ENCODE measurements around the gene NLRC5.
"Not testable (repeated sequence)": the region's sequence is repeated elsewhere in the genome, so short reads cannot be mapped to it uniquely, and the experiment has no call there.

NLRC5 gene

DNA sequence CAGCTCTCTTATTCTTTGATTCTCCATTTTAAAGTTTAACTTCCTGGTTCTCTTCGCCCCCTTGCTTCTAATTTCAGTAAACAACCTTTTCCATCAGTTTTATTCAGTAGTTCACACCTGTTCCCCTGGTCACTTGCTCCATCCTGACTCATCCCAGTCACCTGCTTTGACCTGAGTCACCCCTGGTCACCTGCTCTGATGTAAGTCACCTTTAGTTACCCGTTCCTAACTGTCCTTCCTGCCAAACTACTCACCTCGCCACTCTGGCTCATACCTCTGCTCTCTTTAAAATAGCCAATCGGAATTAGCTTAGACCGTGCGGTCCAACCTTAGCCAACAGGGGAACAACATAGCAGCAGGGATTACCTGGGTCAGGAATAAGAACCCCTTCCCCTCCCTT, 4.7 kb upstream of the NLRC5 start:
- DNase-seq (ENCODE audit: low read depth) = no peak

DNA sequence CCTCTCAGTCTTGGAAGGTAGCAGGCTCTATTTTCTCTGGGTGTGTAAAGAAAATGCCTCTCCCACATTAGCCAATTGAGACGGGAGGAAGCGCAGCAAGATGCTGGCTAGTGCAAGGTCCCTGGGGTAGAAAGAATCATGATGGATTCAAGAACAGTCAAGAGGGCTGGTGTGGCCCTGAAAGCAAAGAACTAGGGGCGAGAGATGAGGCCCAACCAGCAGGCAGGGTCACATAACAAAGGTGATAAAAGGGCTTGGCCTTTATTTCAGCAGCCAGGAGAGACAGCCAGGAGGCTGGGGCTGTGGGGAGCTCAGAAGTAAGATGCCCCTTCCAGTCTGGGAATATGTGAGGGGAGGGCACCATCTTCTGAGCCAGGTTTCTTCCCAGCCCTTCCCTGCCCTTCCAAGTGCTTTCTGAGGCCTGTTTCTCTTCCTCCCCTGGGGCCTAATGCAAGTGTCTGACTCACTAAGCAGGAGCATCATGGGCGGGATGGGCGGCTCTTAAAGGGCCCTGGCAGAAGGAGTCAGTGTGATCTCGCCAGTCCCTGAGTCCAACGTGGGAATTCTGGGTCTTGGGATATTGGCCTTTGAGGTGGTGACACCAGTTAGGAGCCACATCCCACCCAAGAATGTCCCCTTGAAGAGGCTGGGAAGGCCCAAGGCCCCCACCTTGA, 3.9 kb upstream of the NLRC5 start:
- DNase-seq (ENCODE audit: low read depth) = peak; percentile 88

DNA sequence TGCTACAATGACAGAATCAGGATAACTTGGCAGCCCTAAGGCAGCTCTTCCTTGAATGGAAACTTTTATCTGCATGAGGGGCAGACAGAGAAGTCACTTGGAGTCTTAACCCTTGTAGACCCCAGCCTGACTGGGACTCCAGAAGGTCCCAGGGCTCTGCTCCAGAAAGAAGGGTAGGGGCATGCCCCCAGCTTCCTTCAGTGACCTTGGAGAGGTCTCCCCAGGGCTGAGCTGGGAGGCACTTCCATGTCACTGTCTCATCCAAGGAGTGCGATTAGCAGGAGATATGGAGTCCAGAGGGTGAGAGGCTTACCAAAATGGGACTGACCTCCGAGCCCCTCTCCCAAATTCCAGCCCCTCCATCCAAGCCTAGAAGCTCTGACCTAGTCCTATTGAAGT, 3.4 kb upstream of the NLRC5 start:
- no peak for DNase-seq (ENCODE audit: low read depth)

DNA sequence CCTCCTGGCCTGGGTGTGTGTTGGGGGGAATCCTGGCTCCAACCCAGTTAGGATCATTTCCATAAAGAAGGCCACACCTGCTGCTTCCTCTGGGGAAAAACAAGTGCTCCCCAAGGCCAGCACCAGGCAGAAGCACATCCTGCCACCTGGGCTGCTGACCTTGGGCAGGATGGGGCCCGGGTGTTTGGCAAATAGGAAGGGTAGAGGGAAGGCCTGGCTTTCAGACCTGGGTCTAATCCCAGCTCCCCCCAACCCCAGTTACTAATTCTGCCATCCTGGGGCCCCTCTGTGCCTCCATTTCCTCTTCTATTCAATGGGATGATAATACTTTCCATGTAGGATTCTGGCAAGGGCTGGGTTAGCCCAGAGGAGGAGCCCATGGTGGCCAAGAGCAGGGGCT, 3.0 kb upstream of the NLRC5 start:
- DNase-seq (ENCODE audit: low read depth) = no peak

DNA sequence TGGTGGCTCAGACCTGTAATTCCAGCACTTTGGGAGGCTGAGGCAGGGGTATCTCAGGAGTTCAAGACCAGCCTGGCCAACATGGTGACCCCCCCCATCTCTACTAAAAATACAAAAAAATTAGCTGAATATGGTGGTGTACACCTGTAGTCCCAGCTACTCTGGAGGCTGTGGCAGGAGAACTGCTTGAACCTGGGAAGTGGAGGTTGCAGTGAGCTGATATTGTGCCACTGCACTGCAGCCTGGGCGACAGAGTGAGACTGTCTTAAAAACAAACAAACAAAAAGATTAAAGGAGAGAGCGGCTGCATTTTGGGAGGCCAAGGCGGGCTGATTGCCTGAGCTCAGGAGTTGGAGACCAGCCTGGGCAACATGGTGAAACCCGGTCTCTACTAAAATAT, 2.4 kb upstream of the NLRC5 start:
- not testable (repeated sequence) for DNase-seq (ENCODE audit: low read depth)

DNA sequence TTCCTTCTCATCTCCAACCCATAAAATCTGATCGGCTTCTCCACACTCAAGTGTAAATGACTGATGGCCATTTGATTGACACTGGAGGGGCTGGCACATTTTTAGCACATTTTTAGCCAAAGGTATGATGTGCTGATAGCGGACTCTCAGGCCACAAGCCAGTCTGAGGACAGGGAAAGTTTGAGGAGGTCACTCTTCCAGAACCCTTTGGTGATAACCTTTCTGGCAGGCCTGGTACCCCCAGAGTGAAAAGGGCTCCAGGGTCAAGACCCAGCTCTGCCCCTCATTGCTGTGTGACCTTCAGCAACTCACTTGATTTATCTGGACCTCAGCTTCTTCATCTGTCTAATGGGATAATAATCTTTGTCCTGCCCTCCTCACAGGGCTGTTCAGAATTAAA, 1.7 kb upstream of the NLRC5 start:
- DNase-seq (ENCODE audit: low read depth) = no peak

DNA sequence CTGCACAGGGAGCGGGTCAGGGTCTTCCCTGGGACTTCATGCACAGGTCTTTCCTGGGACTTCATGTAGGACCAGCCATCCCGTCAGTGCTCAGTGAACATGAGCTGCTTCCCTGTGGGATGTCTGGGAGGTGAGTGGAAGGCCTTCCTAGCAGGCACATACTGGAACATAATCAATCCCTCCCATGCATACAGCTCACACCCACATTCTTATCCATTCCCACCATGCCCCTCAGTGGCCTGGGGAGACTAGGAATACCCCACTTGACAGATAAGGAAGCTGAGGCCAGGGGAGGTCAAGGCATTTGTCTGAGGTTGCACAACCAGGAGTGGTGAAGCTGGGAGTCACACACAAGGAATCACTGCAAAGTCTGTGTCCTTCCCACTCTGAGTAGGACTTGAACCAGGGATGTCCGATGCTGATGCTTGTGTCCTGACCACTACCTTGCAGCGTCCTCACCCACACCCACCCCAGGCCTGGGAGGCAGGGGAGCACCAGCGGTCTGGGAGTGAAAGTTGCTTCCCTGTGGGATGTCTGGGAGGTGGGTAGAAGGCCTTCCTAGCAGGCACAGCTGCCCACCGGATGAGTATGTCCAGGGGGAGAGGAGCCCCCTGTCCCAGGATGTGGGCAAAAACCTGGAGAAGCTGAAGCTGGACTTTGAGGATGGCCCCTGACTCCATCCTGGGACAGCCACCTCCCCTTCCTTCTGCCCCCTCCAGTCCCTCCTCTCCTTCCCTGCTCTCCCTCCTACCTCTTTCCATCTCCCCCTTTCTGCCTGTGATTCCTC, 1.0 kb upstream of the NLRC5 start:
- DNase-seq (ENCODE audit: low read depth) = peak; percentile 51

DNA sequence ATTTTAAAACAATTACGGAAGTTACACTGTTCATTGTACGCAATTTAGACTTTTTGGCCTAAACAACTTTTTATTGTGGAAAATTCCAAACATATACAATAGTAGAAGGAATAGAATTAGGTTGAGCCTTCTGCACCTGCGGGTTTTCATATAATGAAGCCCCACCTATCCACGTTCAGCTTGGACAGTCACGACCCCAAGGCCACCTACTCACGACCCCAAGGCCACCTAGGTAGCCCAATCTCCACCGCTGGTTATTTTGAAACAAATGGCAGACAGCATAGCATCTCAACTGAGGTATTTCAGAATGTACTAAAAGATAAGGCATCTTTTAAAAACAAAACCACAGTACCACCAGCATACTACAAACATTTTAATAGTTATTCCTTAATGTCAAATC, 631 bp downstream of the NLRC5 start:
- DNase-seq (ENCODE audit: low read depth) = no peak

DNA sequence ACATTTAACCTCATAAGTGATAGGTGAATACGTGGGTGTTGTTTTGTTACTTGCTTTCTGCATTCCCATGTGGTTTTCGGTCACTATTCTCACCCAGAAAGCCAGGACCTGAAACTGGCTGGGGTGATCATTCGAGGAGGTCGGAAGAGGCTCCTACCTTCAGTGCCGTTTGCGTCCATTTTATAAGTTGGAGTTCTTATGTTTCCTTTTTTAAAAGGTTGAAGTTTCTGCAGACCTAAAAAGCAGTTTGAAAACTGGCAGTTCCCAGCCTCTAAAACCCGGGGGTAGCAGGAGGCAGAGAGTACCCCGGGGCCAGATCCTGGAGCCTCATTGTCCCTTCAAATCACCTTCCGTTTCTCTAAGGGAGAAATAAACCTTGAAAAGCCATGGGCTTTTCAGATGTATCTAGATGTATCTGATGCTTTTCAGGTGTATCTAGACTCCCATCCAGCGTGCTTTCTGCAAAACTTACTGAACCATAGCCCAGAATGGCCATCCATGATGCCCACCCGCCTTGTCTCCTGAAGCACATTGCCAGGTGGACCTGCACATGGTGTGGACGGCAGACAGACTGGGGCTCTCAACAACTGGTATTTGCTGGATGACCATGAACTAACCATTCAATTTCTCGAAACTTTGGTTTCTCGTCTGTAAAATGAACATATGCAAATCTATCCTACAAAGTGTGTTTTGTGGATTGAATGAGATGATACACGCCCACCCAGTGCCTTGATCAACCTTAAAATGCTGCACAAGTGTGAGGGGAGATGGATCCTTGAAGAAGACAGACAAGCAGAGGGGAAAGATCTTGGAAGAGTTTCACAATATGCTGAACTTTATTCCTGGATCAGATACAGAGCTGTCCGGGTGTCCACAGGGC, 1.3 kb downstream of the NLRC5 start:
- no peak for DNase-seq (ENCODE audit: low read depth)

DNA sequence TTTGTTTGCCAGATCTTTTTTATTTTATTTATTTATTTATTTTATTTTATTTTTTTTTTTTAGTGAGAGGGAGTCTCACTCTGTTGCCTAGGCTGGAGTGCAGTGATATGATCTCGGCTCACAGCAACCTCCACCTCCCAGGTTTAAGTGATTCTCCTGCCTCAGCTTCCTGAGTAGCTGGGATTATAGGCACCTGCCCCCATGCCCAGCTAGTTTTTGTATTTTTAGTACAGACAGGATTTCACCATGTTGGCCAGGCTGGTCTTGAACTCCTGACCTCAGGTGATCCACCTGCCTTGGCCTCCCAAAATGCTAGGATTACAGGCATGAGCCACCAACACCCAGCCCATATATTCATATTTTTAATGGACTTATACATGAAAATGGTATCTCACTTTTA, 3.1 kb downstream of the NLRC5 start:
- DNase-seq (ENCODE audit: low read depth) = not testable (repeated sequence)

DNA sequence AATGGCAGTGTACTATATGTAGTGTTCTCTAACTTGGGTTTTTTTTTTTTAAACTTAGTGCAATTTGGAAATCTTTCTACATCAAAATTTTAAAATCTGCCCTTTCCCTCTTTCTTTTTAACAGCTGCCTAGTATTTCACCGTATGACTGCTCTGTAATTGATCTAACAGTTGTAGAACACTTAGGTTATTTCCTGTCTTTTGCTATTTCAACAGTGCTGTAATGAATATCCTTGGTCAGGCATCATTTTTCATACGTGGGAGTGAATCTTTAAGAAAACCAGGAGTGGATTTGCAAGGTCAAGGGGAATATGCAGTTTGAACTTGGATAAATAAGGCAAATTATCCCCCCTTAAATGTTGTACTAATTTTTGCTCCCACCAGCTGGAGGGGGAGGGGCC, 3.8 kb downstream of the NLRC5 start:
- DNase-seq (ENCODE audit: low read depth) = no peak

DNA sequence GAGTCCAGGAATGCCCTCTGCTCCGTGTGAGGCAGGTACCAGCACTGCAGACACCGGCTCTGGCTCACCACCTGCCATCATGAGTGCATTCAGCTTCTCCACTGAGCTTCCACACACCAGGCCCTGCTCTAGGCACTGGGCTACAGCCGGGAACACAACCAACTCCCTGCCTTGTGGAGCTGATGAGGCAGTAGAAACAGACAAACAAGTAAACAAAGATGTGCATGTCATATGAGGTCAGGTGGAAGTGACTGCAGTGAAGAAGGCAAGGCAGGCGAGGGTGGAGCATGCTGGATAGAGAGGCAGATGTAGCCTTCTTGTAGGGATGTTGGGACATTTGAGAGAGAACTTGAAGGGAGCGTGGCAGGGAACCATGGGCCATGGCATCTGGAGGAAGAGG, 5.0 kb downstream of the NLRC5 start:
- no peak for DNase-seq (ENCODE audit: low read depth)

DNA sequence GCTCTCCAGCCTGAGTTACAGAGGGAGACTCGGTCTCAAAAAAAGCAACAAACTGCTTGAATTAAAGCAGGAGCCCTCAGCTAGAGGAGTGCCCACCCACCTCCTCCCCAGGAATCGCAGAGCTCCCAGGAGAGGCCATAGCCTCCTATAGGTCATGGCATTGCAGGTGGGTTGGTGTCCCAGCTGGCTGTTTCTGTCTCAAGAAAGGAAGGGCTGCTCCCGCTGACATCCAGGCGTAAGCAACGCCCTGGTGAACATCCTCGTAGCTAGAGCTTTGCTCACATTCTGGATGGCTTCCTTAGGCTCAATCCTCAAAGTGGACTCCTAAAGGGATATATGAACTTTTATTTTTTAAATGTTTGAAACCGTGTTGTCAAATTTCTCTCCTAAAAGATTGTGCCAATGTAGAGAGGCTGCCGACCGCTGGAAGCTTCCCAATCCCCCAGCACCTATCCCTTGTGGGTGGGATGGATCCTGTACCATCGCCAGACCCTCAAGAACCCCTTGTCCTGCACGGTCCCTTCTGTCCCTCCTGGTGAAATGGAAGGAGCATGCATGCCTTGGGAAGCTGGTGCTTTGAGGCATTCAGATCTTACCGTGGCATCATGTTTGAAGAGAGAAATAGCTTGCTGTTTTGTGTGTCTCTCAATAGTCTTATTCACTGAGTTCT, 5.9 kb downstream of the NLRC5 start:
- no peak for DNase-seq (ENCODE audit: low read depth)

DNA sequence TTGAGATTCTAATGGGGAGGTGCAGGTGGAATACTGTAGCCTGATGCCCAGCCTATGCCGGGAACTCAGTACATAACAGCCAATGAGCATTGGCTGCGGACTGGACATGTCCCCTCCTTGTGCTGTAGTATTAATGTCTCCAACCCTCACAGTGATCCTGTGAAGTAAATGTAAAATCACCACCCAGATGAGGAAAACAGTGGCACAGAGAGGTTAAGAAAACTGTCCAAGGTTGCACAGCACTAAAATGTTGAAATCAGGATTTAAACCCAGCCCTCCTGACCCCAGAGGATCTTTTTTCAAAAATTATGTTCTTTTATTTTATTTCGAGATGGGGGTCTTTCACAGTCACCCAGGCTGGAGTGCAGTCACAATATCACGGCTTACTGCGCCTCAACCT, 7.9 kb downstream of the NLRC5 start:
- DNase-seq (ENCODE audit: low read depth) = no peak

DNA sequence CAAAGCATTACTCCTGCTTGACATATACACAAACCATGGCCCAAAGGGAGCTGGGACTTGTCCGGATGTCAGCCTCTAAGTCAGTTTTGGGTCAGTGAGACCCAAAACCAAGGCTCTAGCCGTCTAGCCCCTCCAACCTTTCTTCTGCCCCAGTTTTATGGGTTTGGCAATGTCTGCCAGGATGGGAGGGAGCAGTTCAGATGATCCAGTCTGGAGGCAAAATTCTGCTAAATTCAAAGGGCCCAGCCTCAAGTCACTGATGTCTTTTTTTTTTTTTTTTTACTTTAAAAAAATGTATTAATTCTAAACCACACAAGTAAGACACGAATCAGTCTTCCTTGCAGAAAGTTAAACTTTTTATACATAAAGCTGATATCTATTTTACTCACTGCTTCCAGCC, 8.6 kb downstream of the NLRC5 start:
- DNase-seq (ENCODE audit: low read depth) = no peak

DNA sequence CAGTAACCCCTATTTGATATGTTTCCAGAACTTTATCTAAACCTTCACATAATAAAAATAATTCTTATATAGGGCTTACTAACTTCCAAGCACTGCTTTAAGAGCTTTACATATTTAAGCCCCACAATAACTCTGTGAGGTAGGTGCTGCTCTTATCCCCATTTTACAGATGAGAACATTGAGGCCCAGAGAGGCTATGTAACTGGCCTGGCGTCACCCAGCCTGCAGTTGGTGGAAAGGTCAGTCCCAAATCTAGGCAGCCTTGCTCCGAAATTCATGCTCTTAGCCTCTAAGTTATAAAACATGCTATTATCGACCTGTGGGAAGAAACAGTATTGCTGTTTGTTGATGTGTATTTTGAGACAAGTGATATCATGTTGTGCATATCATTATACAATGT, 9.0 kb downstream of the NLRC5 start:
- DNase-seq (ENCODE audit: low read depth) = no peak

DNA sequence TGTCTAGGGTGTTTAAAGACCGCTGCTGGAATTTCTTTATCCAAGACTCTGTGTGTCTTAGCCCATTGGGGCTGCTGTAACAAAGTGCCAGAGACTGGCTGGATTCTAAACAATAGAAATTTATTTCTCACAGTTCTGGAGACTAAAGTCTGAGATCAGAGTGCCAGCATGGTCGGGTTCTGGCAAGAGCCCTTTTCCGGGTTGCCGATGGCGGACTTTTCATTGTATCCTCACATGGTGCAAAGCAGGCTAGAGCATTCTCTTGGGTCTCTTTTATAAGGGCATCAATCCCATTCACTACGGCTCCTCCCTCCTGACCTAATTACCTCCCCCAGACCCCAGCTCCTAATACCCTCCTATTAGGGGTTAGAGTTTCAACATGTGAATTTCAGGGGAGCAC, 9.5 kb downstream of the NLRC5 start:
- DNase-seq (ENCODE audit: low read depth) = no peak

DNA sequence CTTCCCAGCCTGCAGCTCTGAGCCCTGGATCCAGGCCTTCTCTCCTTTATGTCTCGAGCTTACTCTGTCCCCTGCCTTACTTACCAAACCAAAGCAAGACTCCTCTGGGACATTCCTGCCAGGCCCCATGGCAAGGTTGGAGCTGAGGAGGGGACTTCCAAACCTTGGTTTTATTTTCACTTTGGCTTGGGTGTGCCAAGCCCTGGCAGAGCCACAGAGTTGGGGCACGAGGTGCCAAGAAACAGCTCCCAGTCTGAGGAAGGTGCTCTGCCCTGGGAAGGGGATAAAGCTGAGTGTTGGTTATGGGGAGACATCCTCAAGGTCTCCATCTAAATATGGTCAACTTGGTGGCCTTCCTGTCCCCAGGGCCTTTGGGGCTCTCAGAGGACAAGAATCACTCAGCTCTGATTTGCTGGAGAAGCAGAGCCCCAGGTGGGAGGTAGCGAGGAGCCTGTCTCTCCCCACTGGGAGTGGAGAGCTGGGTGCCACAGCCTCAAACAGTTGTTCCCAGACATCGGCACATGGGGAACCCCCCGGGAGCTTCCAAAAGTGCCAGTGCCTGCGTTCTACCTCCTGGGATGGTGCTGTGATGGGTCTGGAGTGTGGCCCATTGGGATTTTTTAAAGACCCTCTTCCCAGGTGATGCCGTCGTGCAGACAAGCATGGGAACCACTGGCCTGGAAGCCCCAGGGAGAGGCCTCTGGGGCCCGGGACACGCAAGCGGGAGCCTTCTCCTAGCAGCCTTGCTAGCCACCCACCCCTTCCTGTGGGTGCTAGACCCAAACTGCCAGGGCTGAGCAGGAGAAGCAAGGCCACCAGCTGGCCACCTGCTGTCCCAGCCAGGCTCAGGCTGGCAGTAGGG, 10.3 kb downstream of the NLRC5 start:
- DNase-seq (ENCODE audit: low read depth) = no peak

DNA sequence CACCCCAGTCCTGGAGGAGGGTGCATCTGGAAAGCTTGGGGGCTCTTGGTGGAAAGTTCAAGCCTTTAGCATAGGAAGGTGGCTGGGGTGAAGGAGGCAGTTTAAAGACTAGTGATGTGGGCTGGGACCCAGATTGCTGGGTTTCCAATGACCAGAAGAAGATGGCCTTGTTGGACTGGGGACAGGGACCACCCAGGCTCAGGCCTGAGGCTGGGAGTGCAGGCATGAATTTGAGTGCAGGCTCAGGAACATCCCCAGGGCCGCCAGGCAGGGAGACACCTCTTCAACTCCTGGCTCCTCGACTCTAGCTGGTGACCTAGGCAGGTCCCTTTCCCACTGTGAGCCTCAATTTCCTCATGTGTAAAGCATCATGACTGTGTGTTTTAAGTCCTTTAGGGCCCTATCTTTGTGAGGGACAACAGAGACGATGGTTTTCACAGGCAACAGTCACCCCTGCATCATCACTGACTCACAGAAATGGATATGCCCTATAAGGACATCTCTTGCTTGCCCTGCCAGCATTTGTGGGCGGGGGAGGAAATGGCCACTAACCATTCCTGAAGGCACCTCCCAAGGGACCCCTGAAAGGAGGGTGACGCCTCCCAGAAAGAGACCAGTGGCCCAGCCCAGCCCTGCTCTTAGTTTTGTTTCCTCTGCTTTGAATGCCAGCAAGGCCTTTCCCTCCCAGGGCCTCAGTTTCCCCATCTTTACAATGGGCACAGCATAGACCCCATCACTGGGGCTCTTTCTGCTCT, 11.1 kb downstream of the NLRC5 start:
- peak; percentile 98 for DNase-seq (ENCODE audit: low read depth)

DNA sequence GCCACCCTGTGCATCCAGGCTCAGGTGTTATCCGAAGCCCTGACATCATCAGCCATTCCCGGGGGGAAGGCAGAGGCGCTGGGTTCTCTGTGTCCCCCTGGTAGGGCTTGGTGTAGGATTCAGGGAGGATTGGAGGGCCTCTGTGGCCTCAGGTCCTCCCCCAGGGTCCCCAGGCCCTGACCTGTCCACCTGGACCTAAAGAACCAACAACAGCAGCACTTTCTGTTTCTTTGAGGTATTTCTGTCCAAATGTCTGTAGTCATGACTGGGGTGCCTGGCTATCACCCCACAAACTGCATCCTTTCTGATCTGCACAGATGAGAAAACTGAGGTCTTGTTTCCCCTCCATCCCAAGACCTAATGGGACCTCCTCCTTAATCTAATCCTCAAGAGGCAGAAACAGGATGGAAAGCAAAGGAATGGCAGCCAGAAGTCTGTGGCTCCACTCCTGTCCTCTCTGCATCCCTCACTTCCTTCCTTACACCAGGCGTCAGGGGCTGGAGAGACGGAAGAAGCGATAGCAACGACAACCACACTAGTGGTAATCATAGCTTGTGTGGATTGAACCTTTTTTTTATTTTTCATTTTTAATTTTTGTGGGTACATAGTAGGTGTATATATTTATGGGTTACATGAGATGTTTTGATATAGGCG, 11.8 kb downstream of the NLRC5 start:
- no peak for DNase-seq (ENCODE audit: low read depth)

Data from EH (cell line).